GM12878 (cell line): ENCODE results near the gene VNN1. TPM values are rescaled to one million over a fixed set of nuclear protein-coding genes. Genes with fewer than 3 reads are reported as not detected.

ENCODE experiments used
- ATAC-seq: fragments of 200-7000 bp; cut with Tn5 transposase; 3 replicates; pipeline ENCODE4 v1.9.1; 2020; ENCODE audit warnings: mild to moderate bottlenecking, moderate library complexity
- BruUV-seq: library from RNA; stranded (reverse); fragments of 400-500 nt; replicated peaks from 2 replicates; lab custom pipeline; 2021; lab: Mats Ljungman, UMichigan
- CTCF ChIA-PET: fragments of 300-600 bp; sonication (Branson Sonifier 250); formaldehyde crosslinking; extraction: SDS; loops from one replicate; lab custom pipeline; 2021; ENCODE audit warnings: inconsistent platforms; lab: Yijun Ruan, JAX
- POLR2A ChIA-PET: fragments of 350-600 bp; formaldehyde crosslinking; extraction: SDS; loops from one replicate; lab custom pipeline; 2021; ENCODE audit warnings: inconsistent platforms; lab: Charles Lee
- RAD21 ChIA-PET: fragments of 300-600 bp; sonication (Branson Sonifier 250); formaldehyde crosslinking; loops from one replicate; lab custom pipeline; 2023; ENCODE audit warnings: antibody characterized with exemption; ENCODE audit not compliant: unreplicated experiment; lab: Charles Lee
- SMC1A ChIA-PET: fragments of 300-600 bp; sonication (Branson Sonifier 250); formaldehyde crosslinking; loops from one replicate; lab custom pipeline; 2023; ENCODE audit not compliant: unreplicated experiment, uncharacterized antibody; lab: Charles Lee
- DNase-seq: peaks from one replicate; pipeline ENCODE4 v3.0.0-alpha.2; 2011; ENCODE audit warnings: low read depth, low spot score
- FAIRE-seq: peaks from 3 replicates; lab custom pipeline; 2011; peaks lifted over from hg19 to GRCh38; lab: Jason Lieb, UNC
- H2AFZ ChIP-seq: 2 replicates; pipeline ENCODE4 v1.6.0; 2011; ENCODE audit warnings: low read depth, low read length, control low read depth; ENCODE audit not compliant: control insufficient read depth
- H3K27ac ChIP-seq: 2 replicates; pipeline ENCODE4 v1.5.1; 2011; ENCODE audit warnings: control low read depth; ENCODE audit not compliant: control insufficient read depth, insufficient read depth
- H3K27me3 ChIP-seq, 2 experiments: replicated peaks in 1 of 2; 2 replicates each; pipeline versions ENCODE4 v1.6.0 to v1.6.1; 2011; ENCODE audit warnings: low read length in 1 of 2; ENCODE audit not compliant: control insufficient read depth in 2 of 2, insufficient read depth in 2 of 2
- H3K36me3 ChIP-seq, 2 experiments: 2 replicates each; pipeline ENCODE4 v1.5.1; 2011; ENCODE audit warnings: low read length in 1 of 2; ENCODE audit not compliant: control insufficient read depth in 2 of 2, insufficient read depth in 2 of 2
- H3K4me1 ChIP-seq: 2 replicates; pipeline ENCODE4 v1.6.1; 2011; ENCODE audit warnings: mild to moderate bottlenecking, low read length, moderate library complexity, mixed read lengths; ENCODE audit not compliant: control insufficient read depth, insufficient read depth
- H3K4me2 ChIP-seq: 2 replicates; pipeline ENCODE4 v1.6.0; 2011; ENCODE audit warnings: control low read depth; ENCODE audit not compliant: control insufficient read depth, insufficient read depth
- H3K4me3 ChIP-seq: fragments of 200-600 bp; sonication (generic); 2 replicates; pipeline ENCODE4 v1.5.1; 2016
- H3K79me2 ChIP-seq: 2 replicates; pipeline ENCODE4 v1.6.0; 2011; ENCODE audit warnings: low read length; ENCODE audit not compliant: control insufficient read depth, insufficient read depth
- H3K9ac ChIP-seq: 2 replicates; pipeline ENCODE4 v1.8.0; 2011; ENCODE audit warnings: low read length, control low read depth, mixed read lengths; ENCODE audit not compliant: control insufficient read depth, insufficient read depth
- H3K9me3 ChIP-seq: replicated peaks from 3 replicates; pipeline ENCODE4 v1.5.1; 2011; ENCODE audit warnings: mild to moderate bottlenecking, low read length; ENCODE audit not compliant: control insufficient read depth, insufficient read depth
- H4K20me1 ChIP-seq: 2 replicates; pipeline ENCODE4 v1.6.0; 2011; ENCODE audit not compliant: control insufficient read depth, insufficient read depth
- SMARCA5 ChIP-seq: fragments of 450-650 bp; IDR thresholded peaks from 2 replicates; pipeline ENCODE4 v1.6.1; 2017; ENCODE audit warnings: mild to moderate bottlenecking
- SRF ChIP-seq, 2 experiments: IDR thresholded peaks; 2 replicates each; pipeline ENCODE4 v1.6.1; 2011; ENCODE audit warnings: low read depth in 2 of 2, low read length in 2 of 2, mild to moderate bottlenecking in 1 of 2, moderate library complexity in 1 of 2
- TCF3 ChIP-seq: IDR thresholded peaks from 2 replicates; pipeline ENCODE4 v1.6.1; 2012; ENCODE audit warnings: low read depth, mild to moderate bottlenecking, low read length, borderline replicate concordance; ENCODE audit not compliant: insufficient read depth
- WGBS: methylation state at CpG from one replicate; pipeline ENCODE4 v1.1.6; 2016; ENCODE audit warnings: low lambda C conversion rate; ENCODE audit not compliant: insufficient replicate concordance, insufficient coverage; ENCODE audit errors: missing lambda C conversion rate; 5-methylcytosine and 5-hydroxymethylcytosine counted together
- in situ Hi-C: fragments of 300-500 bp; cut with MboI; formaldehyde crosslinking; loops from 9 replicates; pipeline ENCODE4 v1.14.3; 2018; ENCODE audit warnings: mixed read lengths
- intact Hi-C: fragments of 100-400 bp; cut with micrococcal nuclease; formaldehyde crosslinking; loops from one replicate; pipeline ENCODE4 v1.14.2; 2022; ENCODE audit not compliant: unreplicated experiment
- polyA plus RNA-seq, 11 experiments: library from polyadenylated mRNA; depleted of rRNA in 4 of 11; unstranded in 6 of 11; stranded (reverse) in 5 of 11; fragments of >200 nt; fragmentation: Nextera tagmentation in 4 of 11; fragmentation: Illumina TruSeq in 1 of 11; extraction: Ambion mirVana in 4 of 11; extraction: Trizol in 1 of 11; gene quantifications; 1 replicate in 1 of 11; 2 replicates in 10 of 11; pipeline versions ENCODE4 v1.2.1 to v1.2.3, GENCODE V29; 2011 to 2016; ENCODE audit warnings: inconsistent platforms in 2 of 11, missing spikeins in 2 of 11, low read depth in 1 of 11
- total RNA-seq, 4 experiments: library from RNA; depleted of rRNA in 3 of 4; stranded (reverse); fragments of >200 nt in 3 of 4; fragmentation: Illumina TruSeq in 1 of 4; extraction: Trizol in 1 of 4; gene quantifications; 2 replicates each; pipeline versions ENCODE4 v1.2.1 to v1.2.3, GENCODE V29; 2013 to 2021

VNN1 gene
- total and polyA plus RNA-seq, 10 of the 15 experiments (the other 5 are each of a cell fraction or from before 2014, with no cell fraction given) = not detected

GRCh38 chr6:132730560-132730959 is 16.7 kb upstream of the VNN1 start:
- RAD21 ChIA-PET = no interaction called here
- no peak for TF ChIP-seq SRF (IDR thresholded peaks at IDR 0.05; ENCODE audit: low read depth in 2 of 2, low read length in 2 of 2)
- no peak for DNase-seq
- SMC1A ChIA-PET = interaction anchor here (2.1 kb wide), 1 partner anchor 10 kb away, joined by 7 read pairs; no protein-coding TSS in a partner anchor
- POLR2A ChIA-PET = no interaction called here
- Histone ChIP-seq H3K9me3 (no peaks in the 10 kb centered on the region), H3K27me3 (no peaks in the 10 kb centered on the region), H3K4me3 (no peak overlapping the region), H3K9ac (no peak overlapping the region), H4K20me1 (no peaks in the 10 kb centered on the region), H3K79me2 (no peaks in the 10 kb centered on the region), H2AFZ (no peak overlapping the region), H3K27ac (no peak overlapping the region), H3K4me2 (no peak overlapping the region), H3K36me3 (no peaks in the 10 kb centered on the region), H3K4me1 (peaks cover 7% of the 10 kb centered on the region; the same call in 1 of the 2 replicates)
- CTCF ChIA-PET = interaction anchor here (1.1 kb wide), 1 partner anchor 68 kb away, joined by 3 read pairs; the partner anchor contains the start of gene SLC18B1
- ATAC-seq = no peak
- in situ Hi-C loops (no loop called here), intact Hi-C loops (no loop called here)
- BruUV-seq = no TSS peak
- FAIRE-seq = no peak
- 84% methylated on average over 3 of the region's 3 CpGs for WGBS

GRCh38 chr6:132728616-132729015 is 14.8 kb upstream of the VNN1 start:
- intact Hi-C loops = no loop called here
- peak; percentile 51; the same call in 2 of the 3 replicates for ATAC-seq
- Histone ChIP-seq H3K36me3 (no peaks in the 10 kb centered on the region), H3K4me3 (no peak overlapping the region), H4K20me1 (no peaks in the 10 kb centered on the region), H3K27me3 (no peaks in the 10 kb centered on the region), H3K27ac (no peak overlapping the region), H2AFZ (no peak overlapping the region), H3K9ac (no peak overlapping the region), H3K9me3 (no peaks in the 10 kb centered on the region), H3K4me2 (no peak overlapping the region), H3K79me2 (no peaks in the 10 kb centered on the region), H3K4me1 (peaks cover 7% of the 10 kb centered on the region; the same call in 1 of the 2 replicates)
- DNase-seq = no peak
- FAIRE-seq = no peak
- CTCF ChIA-PET = interaction anchor here (0.6 to 1.6 kb wide), 9 partner anchors 11 to 449 kb away, joined by 3 to 4 read pairs (median 3); no protein-coding TSS in a partner anchor
- 69% methylated on average over 4 of the region's 4 CpGs for WGBS
- in situ Hi-C loops = no loop called here
- BruUV-seq = no TSS peak
- RAD21 ChIA-PET = no interaction called here
- SMC1A ChIA-PET = interaction anchor here (1.1 to 2.4 kb wide), 9 partner anchors 13 to 70 kb away, joined by 3 to 10 read pairs (median 3); partner anchors contain the start of genes SLC18B1 and VNN2
- POLR2A ChIA-PET = interaction anchor here (0.9 kb wide), 1 partner anchor 22 kb away, joined by 3 read pairs; no protein-coding TSS in a partner anchor
- TF ChIP-seq SMARCA5 (no peak), TCF3 (no peak)
